Breast epithelium (tissue), 3 donors: ENCODE measurements around the gene SLC17A3.

Source experiments
- POLR2AphosphoS5 ChIP-seq, 3 donors: sonication (generic); formaldehyde crosslinking; IDR thresholded peaks; one replicate each; pipeline ENCODE4 v1.6.1; 2017; ENCODE audit warnings: antibody characterized with exemption in 3 of 3
- TF ChIP-seq, protein P1 (sequence below), 3 donors: fragments of 450-650 bp; IDR thresholded peaks; one replicate each; pipeline ENCODE4 v1.5.1; 2016 to 2017; ENCODE audit warnings: antibody characterized with exemption in 3 of 3, mild to moderate bottlenecking in 3 of 3, moderate library complexity in 3 of 3

DNA sequence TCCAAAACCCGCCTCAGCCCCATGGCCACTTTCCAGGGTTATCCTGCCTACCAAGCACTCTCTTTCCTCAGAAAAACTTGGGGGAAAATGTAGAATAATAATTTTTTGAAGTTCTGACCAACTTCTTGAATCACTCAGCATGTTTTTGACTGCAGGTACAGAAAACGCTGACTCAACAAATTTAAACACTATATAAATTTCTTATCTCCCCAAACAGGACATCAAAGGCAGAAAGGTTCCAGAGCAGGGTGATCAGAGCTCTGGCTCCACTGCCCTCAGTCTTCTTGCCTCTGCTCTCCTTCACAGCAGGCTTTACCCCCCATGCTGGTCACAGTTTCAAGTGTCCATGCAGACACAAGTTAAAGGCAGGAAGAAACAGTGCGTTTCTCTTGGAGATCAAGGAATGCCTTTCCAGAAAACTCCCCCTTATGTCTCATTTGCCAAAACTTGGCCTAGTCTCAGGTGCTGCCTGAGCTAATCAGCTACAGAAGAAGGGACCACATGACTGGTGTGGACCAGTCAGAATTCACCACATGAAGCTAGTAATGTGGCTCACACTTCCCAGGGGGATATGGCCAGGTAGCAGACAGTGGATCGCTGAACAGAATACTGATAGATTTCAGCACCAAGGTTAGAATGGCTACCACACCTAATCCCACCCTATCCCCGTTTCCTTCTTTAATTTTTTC, 24.4 kb upstream of the SLC17A3 start:
- TF ChIP-seq, protein P1, sequence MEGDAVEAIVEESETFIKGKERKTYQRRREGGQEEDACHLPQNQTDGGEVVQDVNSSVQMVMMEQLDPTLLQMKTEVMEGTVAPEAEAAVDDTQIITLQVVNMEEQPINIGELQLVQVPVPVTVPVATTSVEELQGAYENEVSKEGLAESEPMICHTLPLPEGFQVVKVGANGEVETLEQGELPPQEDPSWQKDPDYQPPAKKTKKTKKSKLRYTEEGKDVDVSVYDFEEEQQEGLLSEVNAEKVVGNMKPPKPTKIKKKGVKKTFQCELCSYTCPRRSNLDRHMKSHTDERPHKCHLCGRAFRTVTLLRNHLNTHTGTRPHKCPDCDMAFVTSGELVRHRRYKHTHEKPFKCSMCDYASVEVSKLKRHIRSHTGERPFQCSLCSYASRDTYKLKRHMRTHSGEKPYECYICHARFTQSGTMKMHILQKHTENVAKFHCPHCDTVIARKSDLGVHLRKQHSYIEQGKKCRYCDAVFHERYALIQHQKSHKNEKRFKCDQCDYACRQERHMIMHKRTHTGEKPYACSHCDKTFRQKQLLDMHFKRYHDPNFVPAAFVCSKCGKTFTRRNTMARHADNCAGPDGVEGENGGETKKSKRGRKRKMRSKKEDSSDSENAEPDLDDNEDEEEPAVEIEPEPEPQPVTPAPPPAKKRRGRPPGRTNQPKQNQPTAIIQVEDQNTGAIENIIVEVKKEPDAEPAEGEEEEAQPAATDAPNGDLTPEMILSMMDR (IDR thresholded peaks at IDR 0.05), result no peak
- no peak for TF ChIP-seq POLR2AphosphoS5 (IDR thresholded peaks at IDR 0.05)
